Stimulated activated CD8-positive, alpha-beta memory T cell treated with anti-CD3 and anti-CD28 coated beads, Interleukin-7, amount 100 ng/mL, for 4 hours (primary cell): Measurements from ENCODE around the gene SGSH.

Experiments used
- DNase-seq, 2 donors: peaks; one replicate each; pipeline ENCODE4 v3.0.0-alpha.2; 2020; ENCODE audit warnings: low read depth in 2 of 2

SGSH gene

GRCh38 chr17:80183581-80184422, 36.3 kb downstream of the SGSH start:
- DNase-seq: no peak

GRCh38 chr17:80182845-80183223, 37.3 kb downstream of the SGSH start:
- no peak for DNase-seq

GRCh38 chr17:80182118-80182844, 37.9 kb downstream of the SGSH start:
- DNase-seq: no peak

GRCh38 chr17:80181431-80181830, 38.7 kb downstream of the SGSH start:
- no peak for DNase-seq

GRCh38 chr17:80180192-80180591, 39.9 kb downstream of the SGSH start:
- DNase-seq: no peak

- DNase-seq: no peak
These were observed 42.0 kb downstream of the SGSH start for GRCh38 chr17:80177986-80178595.

GRCh38 chr17:80176757-80177156, 43.4 kb downstream of the SGSH start:
- DNase-seq: no peak

- no peak for DNase-seq
These were observed 46.2 kb downstream of the SGSH start for GRCh38 chr17:80173916-80174315.

- no peak for DNase-seq
These were observed 47.0 kb downstream of the SGSH start for GRCh38 chr17:80173126-80173525.

GRCh38 chr17:80171681-80172080, 48.5 kb downstream of the SGSH start:
- DNase-seq: no peak

- DNase-seq: no peak
These were observed 50.2 kb downstream of the SGSH start, which contains the start of gene CARD14 for GRCh38 chr17:80169784-80170500. Gene CARD14 (plus strand): TSS chr17:80170030. CDS start chr17:80181439, 11,409 bp downstream.

- DNase-seq: no peak
These were observed 51.0 kb downstream of the SGSH start for GRCh38 chr17:80169107-80169506.

- DNase-seq: no peak
These were observed 51.8 kb downstream of the SGSH start for GRCh38 chr17:80168371-80168770.

- DNase-seq: no peak
These were observed 53.7 kb downstream of the SGSH start for GRCh38 chr17:80166446-80166845.

GRCh38 chr17:80164185-80164584, 55.9 kb downstream of the SGSH start:
- no peak for DNase-seq

- no peak for DNase-seq
These were observed 56.8 kb downstream of the SGSH start for GRCh38 chr17:80163336-80163735.

GRCh38 chr17:80160536-80160935, 59.6 kb downstream of the SGSH start:
- DNase-seq: no peak
